ENCODE measurements around the gene SLC35F3. TPM values are rescaled to one million over a fixed set of nuclear protein-coding genes. Genes with fewer than 3 reads are reported as not detected.

The SLC35F3 gene
- total and polyA plus RNA-seq, 2 donors from 2014 or later, result 0.41 to 0.66 TPM

DNA sequence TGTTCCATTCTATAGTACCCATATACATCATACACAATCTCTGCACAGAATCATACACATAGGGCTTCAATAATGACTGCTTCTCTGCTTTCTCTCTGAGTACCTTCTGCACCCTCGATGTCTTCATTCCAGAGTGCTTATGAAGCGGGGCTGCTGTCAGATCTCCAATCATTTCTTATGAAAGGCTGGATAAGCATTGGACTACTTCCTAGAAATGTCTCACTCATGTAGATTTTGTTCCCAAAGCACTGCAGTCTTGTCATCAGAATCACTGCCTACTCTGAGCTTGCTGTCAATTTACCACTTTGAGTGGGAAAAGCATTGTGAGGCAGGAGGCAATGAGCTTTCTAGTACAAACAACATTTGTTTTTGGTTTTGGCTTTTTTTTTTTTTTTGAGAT lies 179.0 kb downstream of the SLC35F3 start:
- Histone ChIP-seq H3K4me3 (ENCODE audit: low read length in 3 of 3) (no peak overlapping the region), H3K27ac (ENCODE audit: low read depth in 2 of 2, low read length in 2 of 2) (no peak overlapping the region), H3K9me3 (ENCODE audit: control insufficient read depth in 2 of 3, insufficient read depth in 1 of 3, low read length in 3 of 3) (no peaks in the 10 kb centered on the region), H3K9ac (ENCODE audit: low read length in 3 of 3) (no peak overlapping the region), H3K36me3 (ENCODE audit: control insufficient read depth in 2 of 3, insufficient read depth in 3 of 3, low read length in 3 of 3) (no peaks in the 10 kb centered on the region), H3K4me1 (ENCODE audit: control insufficient read depth in 2 of 3, insufficient read depth in 2 of 3, low read depth in 1 of 3, low read length in 3 of 3) (no peaks in the 10 kb centered on the region), H3K27me3 (ENCODE audit: control insufficient read depth, insufficient read depth, low read length) (no peaks in the 10 kb centered on the region)
- intact Hi-C loops (cut with DNase I), result no loop called here
- DNase-seq (no peak), FAIRE-seq (no peak)
- TF ChIP-seq, protein P1, sequence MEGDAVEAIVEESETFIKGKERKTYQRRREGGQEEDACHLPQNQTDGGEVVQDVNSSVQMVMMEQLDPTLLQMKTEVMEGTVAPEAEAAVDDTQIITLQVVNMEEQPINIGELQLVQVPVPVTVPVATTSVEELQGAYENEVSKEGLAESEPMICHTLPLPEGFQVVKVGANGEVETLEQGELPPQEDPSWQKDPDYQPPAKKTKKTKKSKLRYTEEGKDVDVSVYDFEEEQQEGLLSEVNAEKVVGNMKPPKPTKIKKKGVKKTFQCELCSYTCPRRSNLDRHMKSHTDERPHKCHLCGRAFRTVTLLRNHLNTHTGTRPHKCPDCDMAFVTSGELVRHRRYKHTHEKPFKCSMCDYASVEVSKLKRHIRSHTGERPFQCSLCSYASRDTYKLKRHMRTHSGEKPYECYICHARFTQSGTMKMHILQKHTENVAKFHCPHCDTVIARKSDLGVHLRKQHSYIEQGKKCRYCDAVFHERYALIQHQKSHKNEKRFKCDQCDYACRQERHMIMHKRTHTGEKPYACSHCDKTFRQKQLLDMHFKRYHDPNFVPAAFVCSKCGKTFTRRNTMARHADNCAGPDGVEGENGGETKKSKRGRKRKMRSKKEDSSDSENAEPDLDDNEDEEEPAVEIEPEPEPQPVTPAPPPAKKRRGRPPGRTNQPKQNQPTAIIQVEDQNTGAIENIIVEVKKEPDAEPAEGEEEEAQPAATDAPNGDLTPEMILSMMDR (IDR thresholded peaks at IDR 0.05; ENCODE audit: borderline replicate concordance, extremely low read depth, insufficient read depth), result no peak

DNA sequence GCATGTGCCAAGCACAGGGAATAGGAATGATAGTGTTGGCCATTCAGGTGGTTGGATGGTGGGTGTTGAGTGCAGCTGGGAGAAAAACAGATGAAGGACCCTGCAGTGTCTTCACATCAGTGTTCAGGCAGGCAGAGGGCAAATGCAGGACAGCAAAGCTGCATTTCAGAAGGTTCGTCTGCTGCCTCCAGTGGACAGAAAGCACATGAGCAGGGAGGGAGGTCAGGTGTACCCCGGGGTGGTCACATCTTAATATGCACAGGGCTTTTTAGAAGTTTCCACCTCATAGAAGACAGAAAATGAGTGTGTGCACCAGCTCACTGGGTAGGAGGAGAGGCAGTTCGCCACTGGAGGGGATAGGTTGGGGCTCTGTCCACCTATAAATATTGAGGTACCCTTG lies 184.9 kb downstream of the SLC35F3 start:
- no peaks in the 10 kb centered on the region for H3K4me1 ChIP-seq (ENCODE audit: control insufficient read depth in 2 of 3, insufficient read depth in 2 of 3, low read depth in 1 of 3, low read length in 3 of 3)
- intact Hi-C loops (cut with DNase I), result no loop called here
- H3K27ac ChIP-seq (ENCODE audit: low read depth in 2 of 2, low read length in 2 of 2), result no peak overlapping the region
- H3K4me3 ChIP-seq (ENCODE audit: low read length in 3 of 3), result no peak overlapping the region
- no peaks in the 10 kb centered on the region for H3K27me3 ChIP-seq (ENCODE audit: control insufficient read depth, insufficient read depth, low read length)
- peaks cover 0 to 8% (median 2%) of the 10 kb centered on the region in 3 donors for H3K9me3 ChIP-seq (ENCODE audit: control insufficient read depth in 2 of 3, insufficient read depth in 1 of 3, low read length in 3 of 3)
- H3K9ac ChIP-seq (ENCODE audit: low read length in 3 of 3), result no peak overlapping the region
- TF ChIP-seq, protein P1 (IDR thresholded peaks at IDR 0.05; ENCODE audit: borderline replicate concordance, extremely low read depth, insufficient read depth), result no peak
- DNase-seq (no peak), FAIRE-seq (no peak)
- H3K36me3 ChIP-seq (ENCODE audit: control insufficient read depth in 2 of 3, insufficient read depth in 3 of 3, low read length in 3 of 3), result no peaks in the 10 kb centered on the region

DNA sequence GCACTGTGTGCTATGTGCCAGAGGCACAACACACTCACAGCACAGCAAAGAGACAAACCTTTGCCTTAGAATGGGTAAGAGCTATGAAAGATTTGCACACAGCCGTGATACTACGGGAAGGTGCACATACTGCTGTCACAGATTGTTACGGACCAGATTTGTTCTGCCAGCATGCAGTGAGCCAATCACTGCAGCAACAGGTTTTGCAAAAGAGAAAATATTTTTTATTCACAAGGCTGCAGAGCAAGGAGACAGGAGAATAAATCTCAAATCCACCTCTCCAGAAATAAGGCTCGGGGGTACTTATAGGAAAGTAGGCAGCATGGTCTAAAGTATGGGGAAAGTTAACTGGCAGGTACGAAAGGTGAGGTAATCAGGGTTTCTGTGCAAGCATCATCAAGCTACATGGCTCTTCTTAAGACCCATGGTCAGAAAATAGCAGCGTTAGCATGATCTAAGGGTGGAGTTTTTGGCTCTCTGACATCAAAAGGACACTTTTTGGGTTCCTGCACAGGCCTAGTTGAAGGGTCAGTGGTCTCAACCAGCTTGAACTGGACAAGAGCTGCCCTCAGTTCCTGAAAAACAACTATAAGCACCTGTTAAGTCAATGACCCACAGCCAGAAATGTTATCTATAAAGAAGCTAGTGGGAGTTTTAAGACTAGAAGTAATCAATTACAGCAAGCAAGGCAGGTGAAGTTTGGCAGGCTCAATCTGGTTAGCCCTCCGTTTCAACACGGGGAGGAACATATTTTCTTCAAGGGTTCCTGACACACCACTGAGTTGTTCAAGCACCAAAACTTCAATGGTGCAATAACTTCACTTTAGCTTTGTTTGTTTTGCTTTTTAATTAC lies 186.0 kb downstream of the SLC35F3 start:
- intact Hi-C loops (cut with DNase I), result no loop called here
- H3K9me3 ChIP-seq (ENCODE audit: control insufficient read depth in 2 of 3, insufficient read depth in 1 of 3, low read length in 3 of 3), result peaks cover 0 to 8% (median 2%) of the 10 kb centered on the region in 3 donors
- H3K4me1 ChIP-seq (ENCODE audit: control insufficient read depth in 2 of 3, insufficient read depth in 2 of 3, low read depth in 1 of 3, low read length in 3 of 3), result no peaks in the 10 kb centered on the region
- H3K9ac ChIP-seq (ENCODE audit: low read length in 3 of 3), result no peak overlapping the region
- TF ChIP-seq, protein P1 (IDR thresholded peaks at IDR 0.05; ENCODE audit: borderline replicate concordance, extremely low read depth, insufficient read depth), result no peak
- H3K36me3 ChIP-seq (ENCODE audit: control insufficient read depth in 2 of 3, insufficient read depth in 3 of 3, low read length in 3 of 3), result no peaks in the 10 kb centered on the region
- no peak overlapping the region for H3K4me3 ChIP-seq (ENCODE audit: low read length in 3 of 3)
- FAIRE-seq (no peak), DNase-seq (no peak)
- H3K27ac ChIP-seq (ENCODE audit: low read depth in 2 of 2, low read length in 2 of 2), result no peak overlapping the region
- no peaks in the 10 kb centered on the region for H3K27me3 ChIP-seq (ENCODE audit: control insufficient read depth, insufficient read depth, low read length)

Data from kidney (tissue), 14 donors.